Measurements from ENCODE around the gene RNF225. TPM values are rescaled to one million over a fixed set of nuclear protein-coding genes. Genes with fewer than 3 reads are reported as not detected.

RNF225 gene
- total RNA-seq, 1 experiment from 2014 or later = 0.61 TPM

DNA sequence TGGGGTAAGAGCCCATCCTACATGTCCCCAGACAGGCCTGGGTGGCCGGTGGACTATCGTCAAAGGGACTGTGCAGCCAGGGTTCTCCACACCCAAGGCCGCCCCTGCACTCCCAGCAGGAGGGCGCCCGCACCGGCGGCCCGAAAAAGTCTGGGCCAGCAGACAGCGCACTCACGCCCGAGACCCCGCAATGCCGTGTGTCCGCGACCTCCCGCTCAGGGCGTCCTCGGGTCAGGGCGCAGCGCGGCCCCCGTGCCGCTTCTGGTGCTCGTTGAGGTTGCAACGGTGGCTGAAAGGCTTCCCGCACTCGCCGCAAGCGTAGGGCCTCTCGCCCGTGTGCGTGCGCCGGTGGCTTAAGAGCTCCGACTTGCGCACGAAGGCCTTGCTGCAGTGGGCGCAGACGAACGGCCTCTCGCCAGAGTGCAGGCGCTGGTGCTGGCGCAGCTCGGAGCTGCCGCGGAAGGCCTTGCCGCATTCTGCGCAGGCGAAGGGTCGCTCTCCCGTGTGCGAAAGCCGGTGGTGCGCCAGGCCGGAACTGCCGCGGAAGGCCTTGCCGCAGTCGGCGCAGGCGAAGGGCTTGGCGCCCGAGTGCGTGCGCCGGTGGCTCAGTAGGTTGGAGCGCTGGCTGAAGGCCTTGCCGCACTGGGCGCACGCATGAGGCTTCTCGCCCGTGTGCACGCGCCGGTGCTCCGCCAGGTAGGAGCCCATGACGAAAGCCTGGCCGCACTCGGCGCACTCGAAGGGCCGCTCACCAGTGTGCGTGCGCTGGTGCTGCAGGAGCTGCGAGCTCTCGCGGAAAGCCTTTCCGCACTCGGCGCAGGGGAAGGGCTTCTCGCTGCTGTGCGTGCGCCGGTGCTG lies 39.3 kb upstream of the RNF225 start:
- CTCF ChIA-PET = interaction anchor here (0.6 kb wide), 1 partner anchor 218 kb away, joined by 3 read pairs; no protein-coding TSS in a partner anchor

DNA sequence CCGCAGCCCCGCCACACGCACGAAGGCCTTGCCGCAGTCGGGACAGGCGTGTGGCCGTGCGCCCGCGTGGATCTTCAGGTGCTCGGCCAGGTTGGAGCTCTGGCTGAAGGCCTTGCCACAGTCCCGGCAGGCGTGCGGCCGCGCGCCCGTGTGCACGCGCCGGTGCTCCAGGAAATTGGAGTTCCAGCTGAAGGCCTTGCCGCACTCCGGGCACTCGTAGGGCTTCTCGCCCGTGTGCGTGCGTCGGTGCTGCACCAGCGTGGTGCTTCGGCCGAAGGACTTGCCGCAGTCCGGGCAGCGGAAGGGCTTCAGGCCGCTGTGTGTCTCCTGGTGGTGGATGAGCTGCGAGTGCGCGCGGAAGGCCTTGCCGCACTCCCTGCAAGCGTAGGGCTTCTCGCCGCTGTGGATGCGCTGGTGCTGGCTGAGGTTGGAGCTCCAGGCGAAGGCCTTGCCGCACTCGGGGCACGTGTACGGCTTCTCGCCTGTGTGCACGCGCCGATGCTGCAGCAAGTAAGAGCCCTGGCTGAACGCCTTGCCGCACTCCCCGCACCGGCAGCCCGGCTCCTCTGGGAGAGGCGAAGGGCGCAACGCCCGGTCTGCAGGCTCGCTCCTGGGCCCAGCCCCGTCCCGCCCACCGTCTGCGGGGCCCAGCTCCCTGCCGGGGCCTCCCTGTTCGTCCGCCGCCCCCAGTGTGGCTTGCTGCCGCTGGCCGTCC lies 38.5 kb upstream of the RNF225 start:
- no peak overlapping the region for H3K4me3 Mint-ChIP-seq (ENCODE audit: low read depth, unreplicated experiment)
- H3K27ac Mint-ChIP-seq (ENCODE audit: unreplicated experiment) = no peak overlapping the region
- intact Hi-C loops (cut with micrococcal nuclease; ENCODE audit: unreplicated experiment) = no loop called here
- H3K9me3 Mint-ChIP-seq (ENCODE audit: low read depth, unreplicated experiment) = no peaks in the 10 kb centered on the region
- TF ChIP-seq, protein P1, sequence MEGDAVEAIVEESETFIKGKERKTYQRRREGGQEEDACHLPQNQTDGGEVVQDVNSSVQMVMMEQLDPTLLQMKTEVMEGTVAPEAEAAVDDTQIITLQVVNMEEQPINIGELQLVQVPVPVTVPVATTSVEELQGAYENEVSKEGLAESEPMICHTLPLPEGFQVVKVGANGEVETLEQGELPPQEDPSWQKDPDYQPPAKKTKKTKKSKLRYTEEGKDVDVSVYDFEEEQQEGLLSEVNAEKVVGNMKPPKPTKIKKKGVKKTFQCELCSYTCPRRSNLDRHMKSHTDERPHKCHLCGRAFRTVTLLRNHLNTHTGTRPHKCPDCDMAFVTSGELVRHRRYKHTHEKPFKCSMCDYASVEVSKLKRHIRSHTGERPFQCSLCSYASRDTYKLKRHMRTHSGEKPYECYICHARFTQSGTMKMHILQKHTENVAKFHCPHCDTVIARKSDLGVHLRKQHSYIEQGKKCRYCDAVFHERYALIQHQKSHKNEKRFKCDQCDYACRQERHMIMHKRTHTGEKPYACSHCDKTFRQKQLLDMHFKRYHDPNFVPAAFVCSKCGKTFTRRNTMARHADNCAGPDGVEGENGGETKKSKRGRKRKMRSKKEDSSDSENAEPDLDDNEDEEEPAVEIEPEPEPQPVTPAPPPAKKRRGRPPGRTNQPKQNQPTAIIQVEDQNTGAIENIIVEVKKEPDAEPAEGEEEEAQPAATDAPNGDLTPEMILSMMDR (IDR thresholded peaks at IDR 0.05; ENCODE audit: unreplicated experiment) = no peak
- CTCF ChIA-PET = no interaction called here
- H3K27me3 Mint-ChIP-seq (ENCODE audit: unreplicated experiment) = peaks cover 11% of the 10 kb centered on the region
- no TSS peak for BruUV-seq (replicated peaks)
- peaks cover 8% of the 10 kb centered on the region for H3K36me3 Mint-ChIP-seq (ENCODE audit: insufficient read depth, unreplicated experiment)
- no peaks in the 10 kb centered on the region for H3K4me1 Mint-ChIP-seq (ENCODE audit: low read depth, unreplicated experiment)
- DNase-seq = no peak

More for the DNA sequence above, 39.3 kb upstream of the RNF225 start:
- Mint-ChIP-seq H3K27me3 (ENCODE audit: unreplicated experiment) (peaks cover 19% of the 10 kb centered on the region), H3K27ac (ENCODE audit: unreplicated experiment) (no peak overlapping the region), H3K4me1 (ENCODE audit: low read depth, unreplicated experiment) (no peaks in the 10 kb centered on the region), H3K4me3 (ENCODE audit: low read depth, unreplicated experiment) (no peak overlapping the region), H3K36me3 (ENCODE audit: insufficient read depth, unreplicated experiment) (no peaks in the 10 kb centered on the region), H3K9me3 (ENCODE audit: low read depth, unreplicated experiment) (no peaks in the 10 kb centered on the region)
- intact Hi-C loops (cut with micrococcal nuclease; ENCODE audit: unreplicated experiment) = no loop called here
- TF ChIP-seq, protein P1 (IDR thresholded peaks at IDR 0.05; ENCODE audit: unreplicated experiment) = no peak
- DNase-seq = no peak
- BruUV-seq (replicated peaks) = no TSS peak

DNA sequence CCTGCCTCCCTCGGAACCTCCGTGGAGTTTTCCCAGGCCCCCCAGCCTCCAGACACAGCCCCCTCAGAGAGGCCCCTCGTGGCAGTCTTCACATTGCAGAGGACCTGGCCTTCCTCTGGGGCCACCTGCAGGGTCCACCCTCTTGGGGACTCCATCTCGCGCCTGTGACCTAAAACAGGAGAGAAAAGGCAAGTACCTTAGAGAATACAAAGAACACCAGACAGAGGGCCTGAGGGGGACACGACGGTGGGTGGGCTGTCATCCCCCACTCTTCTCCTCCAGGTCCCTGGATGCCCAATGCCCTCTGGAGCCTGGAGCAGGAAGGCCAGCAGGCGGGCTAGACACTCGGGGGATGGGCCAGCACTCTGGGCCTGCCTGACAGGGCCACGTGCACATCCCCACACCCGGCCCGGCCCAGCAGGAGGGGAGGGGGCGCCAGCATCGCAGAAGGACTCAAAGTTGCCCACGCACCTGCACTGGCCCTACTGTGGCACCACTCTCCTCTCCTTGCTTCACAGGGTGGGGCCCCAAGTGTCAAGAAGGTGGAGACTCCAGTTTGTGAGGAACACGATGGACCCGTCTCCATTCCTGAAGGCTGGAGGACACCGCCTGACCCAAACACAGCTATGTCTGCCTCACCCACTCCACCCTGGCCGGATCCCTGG lies 37.8 kb upstream of the RNF225 start:
- peaks cover 14% of the 10 kb centered on the region for H3K36me3 Mint-ChIP-seq (ENCODE audit: insufficient read depth, unreplicated experiment)
- peaks cover 5% of the 10 kb centered on the region for H3K27me3 Mint-ChIP-seq (ENCODE audit: unreplicated experiment)
- TF ChIP-seq, protein P1 (IDR thresholded peaks at IDR 0.05; ENCODE audit: unreplicated experiment) = no peak
- no peaks in the 10 kb centered on the region for H3K4me1 Mint-ChIP-seq (ENCODE audit: low read depth, unreplicated experiment)
- CTCF ChIA-PET = no interaction called here
- H3K9me3 Mint-ChIP-seq (ENCODE audit: low read depth, unreplicated experiment) = no peaks in the 10 kb centered on the region
- H3K27ac Mint-ChIP-seq (ENCODE audit: unreplicated experiment) = no peak overlapping the region
- no TSS peak for BruUV-seq (replicated peaks)
- no peak overlapping the region for H3K4me3 Mint-ChIP-seq (ENCODE audit: low read depth, unreplicated experiment)
- intact Hi-C loops (cut with micrococcal nuclease; ENCODE audit: unreplicated experiment) = no loop called here
- DNase-seq = no peak

DNA sequence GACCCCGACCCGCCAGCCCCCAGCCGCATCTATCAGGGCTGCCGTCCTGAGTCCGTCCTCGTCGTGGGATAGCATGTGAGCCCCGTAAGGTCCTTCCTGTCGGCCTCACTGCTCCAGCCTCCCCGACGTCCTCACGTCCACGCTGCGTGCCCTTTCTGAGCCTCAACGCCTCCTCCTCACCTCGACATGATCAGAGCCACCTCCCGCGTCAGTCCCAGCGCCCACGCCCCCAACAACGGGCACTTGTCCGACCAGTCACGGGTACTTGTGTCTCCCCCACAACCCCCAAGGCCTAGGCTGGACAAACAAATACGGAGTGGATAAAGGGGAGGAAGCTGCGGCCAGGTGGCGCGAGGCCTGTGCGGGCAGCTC lies 33.6 kb upstream of the RNF225 start:
- intact Hi-C loops (cut with micrococcal nuclease; ENCODE audit: unreplicated experiment) = no loop called here
- no peaks in the 10 kb centered on the region for H3K27me3 Mint-ChIP-seq (ENCODE audit: unreplicated experiment)
- no TSS peak for BruUV-seq (replicated peaks)
- H3K9me3 Mint-ChIP-seq (ENCODE audit: low read depth, unreplicated experiment) = no peaks in the 10 kb centered on the region
- TF ChIP-seq, protein P1 (IDR thresholded peaks at IDR 0.05; ENCODE audit: unreplicated experiment) = no peak
- DNase-seq = peak; percentile 61
- CTCF ChIA-PET = interaction anchor here (0.6 to 1.9 kb wide), 7 partner anchors 15 to 158 kb away, joined by 3 to 9 read pairs (median 4); partner anchors contain the start of gene ZBTB45
- H3K27ac Mint-ChIP-seq (ENCODE audit: unreplicated experiment) = peak overlapping the region; percentile 91
- peaks cover 21% of the 10 kb centered on the region for H3K36me3 Mint-ChIP-seq (ENCODE audit: insufficient read depth, unreplicated experiment)
- H3K4me3 Mint-ChIP-seq (ENCODE audit: low read depth, unreplicated experiment) = peak overlapping the region; percentile 98
- H3K4me1 Mint-ChIP-seq (ENCODE audit: low read depth, unreplicated experiment) = no peaks in the 10 kb centered on the region
